GM06990 (cell line): Measurements from ENCODE around the gene TTC32.

ENCODE experiments used
- DNase-seq: peaks from one replicate; pipeline ENCODE4 v3.0.0-alpha.2; 2011; ENCODE audit not compliant: insufficient read length; ENCODE audit errors: extremely low read depth
- H3K27me3 ChIP-seq: replicated peaks from 2 replicates; pipeline ENCODE4 v1.6.0; 2011; ENCODE audit warnings: low read length; ENCODE audit not compliant: control insufficient read depth, insufficient read depth
- H3K36me3 ChIP-seq: 2 replicates; pipeline ENCODE4 v1.5.1; 2011; ENCODE audit warnings: low read length; ENCODE audit not compliant: control insufficient read depth, insufficient read depth
- H3K4me3 ChIP-seq: replicated peaks from 2 replicates; pipeline ENCODE4 v1.5.1; 2011; ENCODE audit warnings: low read depth, mild to moderate bottlenecking, control low read depth, low read length
- TF ChIP-seq, protein P1 (sequence below): IDR thresholded peaks from 2 replicates; pipeline ENCODE4 v1.5.1; 2011; ENCODE audit warnings: low read length, control low read depth, mild to moderate bottlenecking, inconsistent platforms; ENCODE audit not compliant: insufficient read depth, poor library complexity, severe bottlenecking

TTC32 gene

DNA sequence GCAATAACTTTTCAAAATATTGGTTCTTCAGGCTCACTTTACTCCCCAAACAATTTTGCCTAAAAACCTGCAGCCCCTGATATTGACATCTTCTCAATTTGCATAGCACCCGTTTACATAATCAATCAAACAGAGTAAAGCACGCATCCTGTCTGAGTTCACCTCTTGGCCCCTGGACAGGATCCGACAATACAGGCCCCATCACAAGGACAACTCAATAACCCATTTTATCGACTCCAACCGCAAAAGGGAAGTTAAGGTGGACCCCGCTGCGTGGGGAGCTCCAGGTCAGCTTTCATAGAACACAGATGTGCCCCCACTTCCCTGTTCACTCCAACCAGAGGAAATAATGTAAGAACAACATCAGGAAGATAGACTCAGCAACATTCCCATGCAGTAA, 44.7 kb downstream of the TTC32 start:
- Histone ChIP-seq H3K36me3 (no peaks in the 10 kb centered on the region), H3K27me3 (peaks cover 8% of the 10 kb centered on the region), H3K4me3 (no peak overlapping the region)
- TF ChIP-seq, protein P1, sequence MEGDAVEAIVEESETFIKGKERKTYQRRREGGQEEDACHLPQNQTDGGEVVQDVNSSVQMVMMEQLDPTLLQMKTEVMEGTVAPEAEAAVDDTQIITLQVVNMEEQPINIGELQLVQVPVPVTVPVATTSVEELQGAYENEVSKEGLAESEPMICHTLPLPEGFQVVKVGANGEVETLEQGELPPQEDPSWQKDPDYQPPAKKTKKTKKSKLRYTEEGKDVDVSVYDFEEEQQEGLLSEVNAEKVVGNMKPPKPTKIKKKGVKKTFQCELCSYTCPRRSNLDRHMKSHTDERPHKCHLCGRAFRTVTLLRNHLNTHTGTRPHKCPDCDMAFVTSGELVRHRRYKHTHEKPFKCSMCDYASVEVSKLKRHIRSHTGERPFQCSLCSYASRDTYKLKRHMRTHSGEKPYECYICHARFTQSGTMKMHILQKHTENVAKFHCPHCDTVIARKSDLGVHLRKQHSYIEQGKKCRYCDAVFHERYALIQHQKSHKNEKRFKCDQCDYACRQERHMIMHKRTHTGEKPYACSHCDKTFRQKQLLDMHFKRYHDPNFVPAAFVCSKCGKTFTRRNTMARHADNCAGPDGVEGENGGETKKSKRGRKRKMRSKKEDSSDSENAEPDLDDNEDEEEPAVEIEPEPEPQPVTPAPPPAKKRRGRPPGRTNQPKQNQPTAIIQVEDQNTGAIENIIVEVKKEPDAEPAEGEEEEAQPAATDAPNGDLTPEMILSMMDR = no peak
- no peak for DNase-seq

DNA sequence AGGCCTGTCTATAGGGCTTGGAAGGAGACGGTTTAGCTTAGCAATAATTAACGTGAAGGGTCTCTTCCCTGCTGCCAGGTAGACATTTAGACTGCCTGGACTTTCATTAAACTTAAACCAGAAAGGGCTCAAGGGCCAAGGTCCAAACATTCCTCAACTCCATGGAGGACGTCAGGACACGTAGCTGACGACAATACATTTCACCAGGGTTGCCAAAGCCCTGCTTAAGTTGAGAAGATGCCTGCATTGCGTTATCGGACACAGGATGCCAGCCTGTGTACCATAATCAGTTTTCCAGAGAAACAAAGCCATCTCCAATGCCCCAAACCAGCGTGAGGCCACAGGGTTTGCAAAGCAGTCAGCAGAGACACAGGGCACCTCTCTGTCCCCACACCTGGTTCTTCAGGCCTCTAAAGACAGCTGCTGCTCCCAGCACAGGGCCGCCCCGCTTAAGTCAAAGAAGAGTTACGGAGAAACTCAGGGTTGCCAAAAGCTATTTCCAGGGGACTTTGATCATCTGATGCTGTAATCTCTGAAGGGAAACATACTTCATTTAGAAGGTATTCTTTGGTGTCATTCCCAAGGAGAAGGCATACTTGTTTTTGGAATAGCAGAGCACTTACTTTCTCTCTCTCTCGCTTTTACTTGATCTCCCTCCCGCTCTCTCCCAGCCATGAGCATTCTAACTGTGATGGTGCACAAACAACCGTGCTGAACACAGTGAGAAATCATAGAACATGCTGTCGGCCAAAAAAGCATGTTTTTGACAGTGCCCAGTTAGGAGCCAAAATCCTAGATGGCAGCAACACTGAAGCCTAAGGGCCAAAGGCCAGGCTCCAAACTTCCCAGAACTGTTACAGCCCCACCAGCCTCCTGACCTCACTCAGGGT, 46.0 kb downstream of the TTC32 start:
- no peak for DNase-seq
- TF ChIP-seq, protein P1 = no peak
- Histone ChIP-seq H3K4me3 (no peak overlapping the region), H3K36me3 (no peaks in the 10 kb centered on the region), H3K27me3 (peaks cover 8% of the 10 kb centered on the region)

DNA sequence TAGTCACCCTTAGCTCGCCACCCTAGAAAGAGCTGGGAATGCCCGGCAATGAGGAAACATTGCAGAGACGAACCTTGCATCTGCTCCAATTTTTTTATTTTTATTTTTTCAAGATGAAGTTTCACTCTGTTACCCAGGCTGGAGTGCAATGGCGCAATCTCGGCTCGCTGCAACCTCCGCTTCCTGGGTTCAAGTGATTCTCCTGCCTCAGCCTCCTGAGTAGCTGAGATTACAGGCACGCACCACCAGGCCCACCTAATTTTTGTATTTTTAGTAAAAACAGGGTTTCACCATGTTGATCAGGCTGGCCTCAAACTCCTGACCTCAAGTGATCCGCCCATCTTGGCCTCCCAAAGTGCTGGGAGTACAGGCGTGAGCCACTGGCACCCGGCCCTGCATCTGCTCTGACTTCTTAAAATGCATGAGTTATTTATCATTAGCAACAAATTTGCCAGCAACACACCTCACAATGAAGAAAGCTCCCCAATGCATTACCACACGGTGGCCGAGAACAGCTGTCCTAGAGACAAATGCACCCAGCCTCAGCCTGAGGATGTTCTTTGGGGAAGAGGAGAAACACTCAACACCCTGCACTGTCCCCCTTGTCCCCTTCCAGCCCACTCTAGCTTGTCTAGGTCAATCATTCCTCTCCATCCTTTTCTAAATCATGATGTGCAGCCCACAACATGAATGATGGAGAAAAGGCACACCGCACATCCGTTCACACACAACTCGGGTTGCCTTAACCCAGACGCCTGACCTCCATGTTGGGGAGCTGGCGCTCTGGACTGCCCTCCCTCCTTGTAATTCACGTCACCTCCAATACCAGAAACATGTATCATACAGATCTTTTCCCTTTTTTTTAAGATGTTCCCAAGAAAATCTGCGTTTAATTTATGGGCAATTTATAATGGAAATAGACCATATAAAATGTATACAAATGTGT, 46.9 kb downstream of the TTC32 start:
- Histone ChIP-seq H3K36me3 (no peaks in the 10 kb centered on the region), H3K27me3 (peaks cover 8% of the 10 kb centered on the region), H3K4me3 (no peak overlapping the region)
- no peak for DNase-seq
- TF ChIP-seq, protein P1 = no peak

DNA sequence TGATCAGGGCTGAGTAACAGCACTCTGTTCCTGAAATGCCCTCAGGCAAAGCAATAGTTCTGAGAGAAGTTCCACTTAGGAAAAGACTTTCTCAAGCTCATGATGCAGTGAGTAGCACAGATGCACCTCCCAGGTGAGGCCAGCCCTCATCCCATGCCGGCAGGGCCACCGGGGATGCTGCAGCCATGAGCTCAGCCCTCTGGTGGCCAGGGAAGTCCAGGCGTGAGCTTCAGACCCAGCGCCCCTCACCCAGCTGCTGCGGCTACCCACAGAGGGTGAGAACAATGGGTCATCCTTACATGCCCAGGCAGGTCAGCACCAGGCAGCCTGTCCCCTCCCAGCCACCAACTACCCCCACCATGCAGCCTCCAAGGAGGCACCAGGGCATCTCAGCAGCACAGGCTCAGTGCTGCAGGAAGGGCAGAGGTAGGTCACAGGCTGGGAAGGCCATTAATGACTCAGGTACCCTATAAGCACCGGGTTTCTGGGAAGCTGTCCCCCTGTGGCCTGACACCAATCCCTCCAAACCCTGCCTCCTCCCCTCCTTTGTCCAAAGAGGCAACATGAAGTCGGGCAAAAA, 50.6 kb downstream of the TTC32 start:
- Histone ChIP-seq H3K27me3 (no peaks in the 10 kb centered on the region; the same call in 1 of the 2 replicates), H3K36me3 (no peaks in the 10 kb centered on the region), H3K4me3 (no peak overlapping the region)
- TF ChIP-seq, protein P1 = peak; percentile 10
- DNase-seq = no peak
